Heart left ventricle (tissue), 13 donors: ENCODE data around the gene INSIG2.

Experiments used
- CTCF ChIP-seq, 12 donors: fragments of 200-600 bp; sonication (generic) in 4 of 12; IDR thresholded peaks; one replicate each; pipeline versions ENCODE4 v1.5.0 to v1.8.0; 2018 to 2022; ENCODE audit warnings: antibody characterized with exemption in 12 of 12, mild to moderate bottlenecking in 5 of 12
- POLR2A ChIP-seq, 2 donors: fragments of 450-650 bp; IDR thresholded peaks; one replicate each; pipeline ENCODE4 v1.6.1; 2017; ENCODE audit warnings: antibody characterized with exemption in 2 of 2, mild to moderate bottlenecking in 2 of 2, moderate library complexity in 2 of 2
- donor health status: ischemic (EF 13 %, LVEDD 7.1; RV severe dilation, severe dysfunction).
- donor health status: DM: no; HTN: yes; CAD: no.
- donor health status: DM: no; HTN: no; CAD: no.
- donor health status: ischemic (EF 25% LVEDD 6.9; RV normal size, moderate dysfunction).
- donor health status: ischemic (EF 25% LVEDD 5.7; RV mildly dilated, moderate dysfunction).
- donor health status: ischemic (EF 35%, LVEDD 5.7; RV mildly dilated, moderate dysfunction).
- donor health status: nonischemic (EF 11% LVEDD 7.7; RV severe dilation, severe dysfunction).
- donor health status: DM: yes; HTN: yes; CAD: no.
- donor health status: PGD.
- donor health status: ischemic (EF 29% LVEDD 5.4; RV normal size, mild dysfunction).
- donor health status: nonischemic (EF 23%, LVEDD 6.1; RV moderate dilation, normal function).

- no peak for TF ChIP-seq CTCF (IDR thresholded peaks at IDR 0.05)
- TF ChIP-seq POLR2A (IDR thresholded peaks at IDR 0.05): no peak
Measured at GRCh38 chr2:118145207-118145606, 56.9 kb downstream of the INSIG2 start.
